ENCODE measurements around the gene C1QB. TPM values are rescaled to one million over a fixed set of nuclear protein-coding genes. Genes with fewer than 3 reads are reported as not detected.

The C1QB gene
- total and polyA plus RNA-seq, 2 of the 8 experiments (the other 6 are each of a cell fraction or from before 2014, with no cell fraction given): not detected

GRCh38 chr1:22611530-22611947 is 41.5 kb upstream of the C1QB start (continued):
- no peak for TF ChIP-seq TAF7 (optimal IDR thresholded peaks at IDR 0.05; ENCODE audit: borderline replicate concordance, low read depth, low read length)
- no peak for TF ChIP-seq KDM5A (IDR thresholded peaks at IDR 0.05; ENCODE audit: low read length)
- no peak for TF ChIP-seq BCL11A (IDR thresholded peaks at IDR 0.05; ENCODE audit: low read depth in 2 of 2, low read length in 2 of 2)
- TF ChIP-seq TBP (IDR thresholded peaks at IDR 0.05; ENCODE audit: low read depth, low read length): no peak
- TF ChIP-seq MAX (IDR thresholded peaks at IDR 0.05): peak; percentile 78
- TF ChIP-seq FOSL1 (IDR thresholded peaks at IDR 0.05; ENCODE audit: insufficient read depth, low read depth, low read length): no peak
- no peak for TF ChIP-seq CTBP2 (IDR thresholded peaks at IDR 0.05; ENCODE audit: borderline replicate concordance, insufficient read depth, insufficient read length, low read length)
- TF ChIP-seq RBBP5 (IDR thresholded peaks at IDR 0.05; ENCODE audit: borderline replicate concordance, low read depth, low read length): no peak
- no peak for TF ChIP-seq EP300 (IDR thresholded peaks at IDR 0.05; ENCODE audit: borderline replicate concordance in 1 of 2, low read depth in 2 of 2, low read length in 2 of 2)
- no peak for TF ChIP-seq SP1 (IDR thresholded peaks at IDR 0.05; ENCODE audit: low read depth, low read length)
- no peak; a peak in 1 of 4 replicates for TF ChIP-seq RAD21 (IDR thresholded peaks at IDR 0.05 in 1 of 2, conservative IDR thresholded peaks at IDR 0.05 in 1 of 2; ENCODE audit: low read depth in 2 of 2, low read length in 2 of 2)
- TF ChIP-seq KDM1A (IDR thresholded peaks at IDR 0.05; ENCODE audit: borderline replicate concordance, low read length): no peak
- TF ChIP-seq PHF8 (conservative IDR thresholded peaks at IDR 0.05; ENCODE audit: low read depth, low read length): no peak
- TF ChIP-seq HDAC2 (IDR thresholded peaks at IDR 0.05; ENCODE audit: borderline replicate concordance in 1 of 2, low read depth in 2 of 2, low read length in 2 of 2): no peak; a peak in 1 of 4 replicates
- TF ChIP-seq ATF2 (IDR thresholded peaks at IDR 0.05; ENCODE audit: low read length): no peak
- TF ChIP-seq SUZ12 (IDR thresholded peaks at IDR 0.05; ENCODE audit: low read length): no peak
- TF ChIP-seq SIN3A (conservative IDR thresholded peaks at IDR 0.05 in 1 of 2, IDR thresholded peaks at IDR 0.05 in 1 of 2; ENCODE audit: low read depth in 1 of 2, low read length in 2 of 2): peak; percentile 96 to 97
- TF ChIP-seq RXRA (IDR thresholded peaks at IDR 0.05; ENCODE audit: insufficient read depth, low read depth, low read length): no peak
- no peak for TF ChIP-seq ASH2L (IDR thresholded peaks at IDR 0.05; ENCODE audit: low read length)
- TF ChIP-seq HDAC6 (IDR thresholded peaks at IDR 0.05; ENCODE audit: low read depth, low read length): no peak
- no peak for TF ChIP-seq SRF (IDR thresholded peaks at IDR 0.05; ENCODE audit: low read depth, low read length)
- TF ChIP-seq GABPA (IDR thresholded peaks at IDR 0.05; ENCODE audit: borderline replicate concordance, insufficient read depth, low read length): peak; percentile 47; the same call in 1 of the 2 replicates
